ENCODE results near the gene PSMC3IP.

PSMC3IP gene

GRCh38 chr17:42543190-42544079 lies 34.1 kb downstream of the PSMC3IP start:
- no peak for TF ChIP-seq TAF1 (IDR thresholded peaks at IDR 0.05; ENCODE audit: low read depth)
- no peak for TF ChIP-seq TCF12 (IDR thresholded peaks at IDR 0.05; ENCODE audit: low read depth)
- no peak for TF ChIP-seq NFIC (IDR thresholded peaks at IDR 0.05)
- TF ChIP-seq, protein P1, sequence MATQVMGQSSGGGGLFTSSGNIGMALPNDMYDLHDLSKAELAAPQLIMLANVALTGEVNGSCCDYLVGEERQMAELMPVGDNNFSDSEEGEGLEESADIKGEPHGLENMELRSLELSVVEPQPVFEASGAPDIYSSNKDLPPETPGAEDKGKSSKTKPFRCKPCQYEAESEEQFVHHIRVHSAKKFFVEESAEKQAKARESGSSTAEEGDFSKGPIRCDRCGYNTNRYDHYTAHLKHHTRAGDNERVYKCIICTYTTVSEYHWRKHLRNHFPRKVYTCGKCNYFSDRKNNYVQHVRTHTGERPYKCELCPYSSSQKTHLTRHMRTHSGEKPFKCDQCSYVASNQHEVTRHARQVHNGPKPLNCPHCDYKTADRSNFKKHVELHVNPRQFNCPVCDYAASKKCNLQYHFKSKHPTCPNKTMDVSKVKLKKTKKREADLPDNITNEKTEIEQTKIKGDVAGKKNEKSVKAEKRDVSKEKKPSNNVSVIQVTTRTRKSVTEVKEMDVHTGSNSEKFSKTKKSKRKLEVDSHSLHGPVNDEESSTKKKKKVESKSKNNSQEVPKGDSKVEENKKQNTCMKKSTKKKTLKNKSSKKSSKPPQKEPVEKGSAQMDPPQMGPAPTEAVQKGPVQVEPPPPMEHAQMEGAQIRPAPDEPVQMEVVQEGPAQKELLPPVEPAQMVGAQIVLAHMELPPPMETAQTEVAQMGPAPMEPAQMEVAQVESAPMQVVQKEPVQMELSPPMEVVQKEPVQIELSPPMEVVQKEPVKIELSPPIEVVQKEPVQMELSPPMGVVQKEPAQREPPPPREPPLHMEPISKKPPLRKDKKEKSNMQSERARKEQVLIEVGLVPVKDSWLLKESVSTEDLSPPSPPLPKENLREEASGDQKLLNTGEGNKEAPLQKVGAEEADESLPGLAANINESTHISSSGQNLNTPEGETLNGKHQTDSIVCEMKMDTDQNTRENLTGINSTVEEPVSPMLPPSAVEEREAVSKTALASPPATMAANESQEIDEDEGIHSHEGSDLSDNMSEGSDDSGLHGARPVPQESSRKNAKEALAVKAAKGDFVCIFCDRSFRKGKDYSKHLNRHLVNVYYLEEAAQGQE (IDR thresholded peaks at IDR 0.05; ENCODE audit: low read depth), result no peak
- no peak for TF ChIP-seq TEAD4 (IDR thresholded peaks at IDR 0.05)
- TF ChIP-seq CEBPB (IDR thresholded peaks at IDR 0.05), result no peak
- TF ChIP-seq, protein P2, sequence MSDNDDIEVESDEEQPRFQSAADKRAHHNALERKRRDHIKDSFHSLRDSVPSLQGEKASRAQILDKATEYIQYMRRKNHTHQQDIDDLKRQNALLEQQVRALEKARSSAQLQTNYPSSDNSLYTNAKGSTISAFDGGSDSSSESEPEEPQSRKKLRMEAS (IDR thresholded peaks at IDR 0.05), result no peak
- TF ChIP-seq FOXM1 (IDR thresholded peaks at IDR 0.05; ENCODE audit: borderline replicate concordance, low read depth), result no peak
- TF ChIP-seq EGR1 (IDR thresholded peaks at IDR 0.05), result no peak

DNA sequence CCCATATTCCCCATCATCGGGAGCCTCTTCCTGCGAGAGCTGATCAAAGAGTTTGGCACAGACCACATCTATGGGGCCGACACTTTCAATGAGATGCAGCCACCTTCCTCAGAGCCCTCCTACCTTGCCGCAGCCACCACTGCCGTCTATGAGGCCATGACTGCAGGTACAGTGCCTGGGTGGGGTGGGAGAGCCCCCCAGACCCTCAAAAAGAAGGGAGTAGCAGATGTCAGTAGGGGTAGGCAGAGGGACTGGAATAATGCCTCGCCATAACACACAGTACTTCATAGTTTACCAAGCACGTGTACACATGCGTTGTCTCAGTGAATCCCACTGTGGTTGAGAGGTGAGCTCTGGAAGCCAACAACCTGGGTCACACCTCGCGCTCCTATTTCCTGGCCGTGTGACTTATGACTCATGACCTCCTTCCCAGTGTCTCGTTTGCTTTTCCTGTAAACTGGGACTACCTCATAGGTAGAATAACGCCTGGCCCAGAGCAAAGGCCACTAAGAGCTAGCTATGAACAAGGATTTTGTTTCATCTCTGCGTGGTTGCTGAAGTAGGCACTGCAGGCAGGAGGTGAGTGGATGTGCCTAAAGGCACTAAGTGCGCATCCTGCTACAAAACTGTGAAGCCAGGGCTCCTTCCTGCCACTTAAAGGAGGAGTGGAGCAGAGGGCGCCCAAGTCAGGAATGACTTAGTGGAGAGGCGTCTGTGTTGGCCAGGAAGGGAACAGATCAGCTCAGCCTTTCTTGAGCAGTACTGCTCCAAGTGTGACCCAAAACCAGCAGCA lies 36.3 kb downstream of the PSMC3IP start:
- TF ChIP-seq, protein P1 (IDR thresholded peaks at IDR 0.05; ENCODE audit: low read depth), result no peak
- TF ChIP-seq RAD21 (IDR thresholded peaks at IDR 0.05; ENCODE audit: low read depth), result no peak
- no peak for TF ChIP-seq TEAD4 (IDR thresholded peaks at IDR 0.05)
- no peak for TF ChIP-seq ZBTB7A (IDR thresholded peaks at IDR 0.05; ENCODE audit: low read depth)
- no peak for TF ChIP-seq USF1 (IDR thresholded peaks at IDR 0.05)
- no peak for TF ChIP-seq TCF12 (IDR thresholded peaks at IDR 0.05; ENCODE audit: low read depth)

DNA sequence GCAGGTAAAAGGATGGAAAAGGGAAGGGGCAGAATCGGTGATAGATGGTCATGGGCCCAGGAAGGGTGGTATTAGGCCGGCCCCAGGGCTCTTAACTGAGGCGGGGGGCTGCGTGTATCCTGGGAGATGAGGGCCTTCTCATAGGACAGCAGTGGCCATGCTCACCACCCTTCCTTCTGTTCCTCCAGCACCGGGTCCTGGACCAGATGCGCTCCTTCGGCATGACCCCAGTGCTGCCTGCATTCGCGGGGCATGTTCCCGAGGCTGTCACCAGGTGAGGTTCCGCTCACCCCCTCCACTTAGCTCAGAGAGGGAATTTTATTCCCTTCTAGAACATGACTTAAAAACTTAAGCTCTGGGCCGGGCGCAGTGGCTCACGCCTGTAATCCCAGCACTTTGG lies 39.0 kb downstream of the PSMC3IP start:
- TF ChIP-seq ZBTB7A (IDR thresholded peaks at IDR 0.05; ENCODE audit: low read depth) (no peak), CREB1 (IDR thresholded peaks at IDR 0.05; ENCODE audit: low read depth) (no peak), FOXM1 (IDR thresholded peaks at IDR 0.05; ENCODE audit: borderline replicate concordance, low read depth) (no peak), USF1 (IDR thresholded peaks at IDR 0.05) (no peak), NFIC (IDR thresholded peaks at IDR 0.05) (no peak), CEBPB (IDR thresholded peaks at IDR 0.05) (no peak), RAD21 (IDR thresholded peaks at IDR 0.05; ENCODE audit: low read depth) (no peak), TCF12 (IDR thresholded peaks at IDR 0.05; ENCODE audit: low read depth) (no peak), TEAD4 (IDR thresholded peaks at IDR 0.05) (no peak), YY1 (IDR thresholded peaks at IDR 0.05; ENCODE audit: low read depth) (no peak), EP300 (IDR thresholded peaks at IDR 0.05; ENCODE audit: borderline replicate concordance) (no peak), EGR1 (IDR thresholded peaks at IDR 0.05) (no peak), TAF1 (IDR thresholded peaks at IDR 0.05; ENCODE audit: low read depth) (no peak)
- TF ChIP-seq, protein P1 (IDR thresholded peaks at IDR 0.05; ENCODE audit: low read depth), result no peak
- TF ChIP-seq, protein P2 (IDR thresholded peaks at IDR 0.05), result no peak

All from Ishikawa (cell line).